HG02623 (cell line): ENCODE results near the gene C2CD3.
"Not testable (repeated sequence)": the region's sequence is repeated elsewhere in the genome, so short reads cannot be mapped to it uniquely, and the experiment has no call there.

Experiments
- ATAC-seq: cut with Tn5 transposase; IDR thresholded peaks from one replicate; pipeline ENCODE4 v1.9.1; 2021; ENCODE audit warnings: moderate library complexity; ENCODE audit not compliant: unreplicated experiment

C2CD3 gene

DNA sequence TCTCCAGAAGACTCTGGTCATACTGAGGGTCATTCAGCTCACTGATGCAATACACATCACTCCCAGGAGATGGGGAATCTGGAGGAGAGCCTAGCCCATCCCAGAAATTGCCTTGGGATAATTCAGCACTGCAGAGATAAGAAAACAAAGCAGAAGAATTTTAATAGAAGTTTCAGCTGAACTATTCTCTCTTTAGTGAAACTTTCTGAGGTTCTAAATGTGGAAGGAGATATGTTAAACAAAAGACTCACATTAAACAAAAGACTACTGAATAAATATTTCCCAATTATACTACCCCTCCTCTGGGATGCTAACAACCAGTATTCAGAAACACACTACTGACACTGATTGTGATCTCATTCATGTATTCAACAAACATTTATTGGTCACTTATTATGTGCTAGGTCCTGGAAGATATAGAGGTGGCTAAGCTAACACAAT lies 47.8 kb downstream of the C2CD3 start:
- no peak for ATAC-seq

DNA sequence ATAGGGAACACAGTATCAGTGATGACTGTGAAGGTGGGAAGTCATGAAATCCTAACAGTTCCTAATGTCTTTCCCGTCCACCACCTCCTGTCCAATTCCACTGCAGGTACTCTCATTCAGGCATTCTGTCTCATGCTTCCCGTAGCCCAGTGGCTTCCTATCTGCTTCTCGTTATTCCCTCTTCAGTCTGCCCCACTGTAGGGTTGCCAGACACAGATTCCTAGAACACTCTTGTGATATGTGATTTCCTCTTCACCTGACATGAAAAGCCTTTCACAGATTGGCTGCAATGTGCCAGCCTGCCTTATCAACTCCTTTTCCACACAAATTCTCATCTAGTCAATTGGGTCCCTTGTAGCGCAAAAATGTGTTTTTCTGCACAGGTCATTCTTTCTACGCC lies 49.0 kb downstream of the C2CD3 start:
- ATAC-seq: no peak

- not testable (repeated sequence) for ATAC-seq
Observed at GRCh38 chr11:74120260-74121035, 50.4 kb downstream of the C2CD3 start.

GRCh38 chr11:74116719-74117118 lies 54.1 kb downstream of the C2CD3 start:
- ATAC-seq: no peak

DNA sequence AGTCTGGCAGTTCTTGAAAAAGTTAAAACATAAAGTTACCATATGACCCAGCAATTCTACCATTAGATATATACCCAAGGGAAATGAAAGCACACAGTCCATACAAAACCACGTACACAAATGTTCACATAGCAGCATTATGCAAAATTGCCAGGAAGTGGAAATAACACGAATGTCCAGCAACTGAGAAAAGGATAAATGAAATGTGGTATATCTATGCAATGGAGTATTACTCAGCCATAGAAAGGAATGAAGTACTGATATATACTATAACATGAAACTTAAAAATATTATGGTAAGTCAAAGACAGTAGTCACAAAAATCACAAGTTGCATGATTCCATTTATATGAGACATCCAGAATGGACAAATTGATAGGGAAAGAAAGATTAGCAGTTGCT lies 57.9 kb downstream of the C2CD3 start:
- ATAC-seq: no peak

DNA sequence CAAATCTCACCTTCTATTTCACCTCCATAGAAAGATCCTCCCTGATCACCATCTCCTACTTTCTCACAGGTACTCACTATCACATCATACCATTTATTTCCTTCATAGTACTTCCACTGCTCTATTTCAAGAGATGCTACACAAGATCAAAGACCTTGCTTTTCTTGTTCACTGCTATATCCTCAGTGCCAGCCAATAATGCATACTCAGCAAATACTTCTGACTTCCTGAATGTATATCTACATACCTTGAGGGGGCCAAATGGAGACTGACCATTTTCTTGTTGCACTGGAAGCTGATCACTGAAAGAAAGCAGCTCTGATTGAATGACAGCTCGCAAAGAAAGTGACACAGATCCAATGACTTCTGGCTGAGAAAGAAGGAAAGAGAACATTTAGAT lies 64.7 kb downstream of the C2CD3 start:
- ATAC-seq: no peak

- no peak for ATAC-seq
Observed at GRCh38 chr11:74102321-74102720, 68.5 kb downstream of the C2CD3 start.

- ATAC-seq: no peak
Observed at GRCh38 chr11:74100735-74101134, 70.1 kb downstream of the C2CD3 start.

GRCh38 chr11:74100231-74100630 lies 70.6 kb downstream of the C2CD3 start:
- ATAC-seq: no peak

DNA sequence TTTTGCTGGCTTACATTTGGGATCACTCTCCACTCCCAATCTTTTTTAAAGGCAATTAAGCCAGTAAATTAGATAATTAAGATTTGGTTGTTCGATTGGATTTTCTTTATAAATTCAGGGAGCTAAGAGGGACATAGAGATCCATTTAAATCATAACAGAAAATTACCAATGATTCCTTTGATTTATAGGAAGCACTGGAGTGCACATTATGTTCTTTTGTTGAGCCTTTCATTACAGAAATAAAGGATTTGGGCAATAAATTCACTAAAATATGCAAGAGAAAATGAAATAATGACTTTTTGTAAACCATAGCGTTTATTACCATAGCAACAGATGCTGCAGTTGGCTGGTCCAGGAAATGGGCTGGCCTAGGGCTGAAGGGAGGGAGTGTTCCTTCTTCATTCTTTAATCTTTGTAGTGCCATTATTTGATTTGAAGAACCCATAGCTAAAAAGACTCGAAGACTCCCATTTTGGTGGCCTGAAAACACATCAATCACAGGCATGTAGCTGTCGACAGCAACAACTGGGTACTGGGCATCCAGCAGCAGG lies 73.0 kb downstream of the C2CD3 start:
- ATAC-seq: no peak

GRCh38 chr11:74094393-74094792 lies 76.4 kb downstream of the C2CD3 start:
- no peak for ATAC-seq

- ATAC-seq: no peak
Observed at GRCh38 chr11:74092425-74092824, 78.4 kb downstream of the C2CD3 start.

DNA sequence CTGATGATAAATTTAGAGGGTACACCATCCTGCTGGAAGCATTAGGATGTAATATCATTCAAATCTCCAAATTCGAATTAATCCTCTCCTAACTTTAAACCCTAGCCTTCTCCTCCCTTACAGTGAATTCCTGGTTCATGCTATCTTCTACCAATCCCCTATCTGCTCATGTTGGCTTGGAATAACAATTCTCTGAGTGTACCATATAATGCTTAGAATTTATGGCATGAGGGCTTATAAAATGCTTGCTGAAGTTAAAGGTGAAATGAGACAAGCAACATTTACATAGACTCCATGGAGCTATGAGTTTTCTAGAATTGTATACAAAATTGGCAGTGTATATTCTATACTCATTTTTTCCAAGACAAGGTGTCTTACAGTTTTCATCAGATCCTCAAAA lies 79.3 kb downstream of the C2CD3 start:
- no peak for ATAC-seq

GRCh38 chr11:74090701-74091100 lies 80.1 kb downstream of the C2CD3 start:
- ATAC-seq: no peak

GRCh38 chr11:74086242-74086884 lies 84.4 kb downstream of the C2CD3 start:
- no peak for ATAC-seq

- ATAC-seq: no peak
Observed at GRCh38 chr11:74085542-74085892, 85.3 kb downstream of the C2CD3 start.

DNA sequence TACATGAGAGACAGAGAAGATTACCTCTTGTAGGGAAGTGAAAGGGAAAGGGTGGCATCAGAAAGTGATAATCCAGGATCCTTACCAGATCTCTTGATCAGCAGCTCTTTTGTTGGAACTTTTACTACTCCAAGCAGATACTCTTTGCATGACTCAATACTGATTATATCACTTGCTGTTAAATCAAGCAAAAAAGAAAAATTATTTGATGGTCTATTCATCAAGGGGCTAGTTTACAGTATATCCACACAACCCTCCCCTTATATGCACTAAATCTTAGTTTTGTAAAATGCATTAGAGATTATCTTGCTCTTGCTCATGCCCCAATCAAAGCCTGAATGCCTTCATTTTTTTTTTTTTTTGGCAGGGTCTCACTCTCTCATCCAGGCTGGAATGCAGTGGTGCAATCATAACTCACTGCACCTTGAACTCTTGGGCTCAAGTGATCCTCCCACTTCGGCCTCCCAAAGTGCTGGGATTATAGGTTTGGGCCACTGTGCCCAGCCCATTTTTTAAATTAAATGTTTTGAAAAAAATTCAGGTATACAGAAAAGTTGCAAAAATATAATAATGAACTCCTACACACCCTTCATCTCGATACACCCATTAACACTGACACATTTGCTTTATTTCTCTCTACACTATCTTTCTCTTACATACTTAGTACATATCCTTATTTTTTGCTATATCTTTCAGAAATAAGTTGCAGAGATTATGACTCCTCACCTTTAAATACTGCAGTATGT lies 85.8 kb downstream of the C2CD3 start:
- ATAC-seq: no peak

- not testable (repeated sequence) for ATAC-seq
Observed at GRCh38 chr11:74083927-74084326, 86.9 kb downstream of the C2CD3 start.

GRCh38 chr11:74081428-74081827 lies 89.4 kb downstream of the C2CD3 start:
- ATAC-seq: no peak

- no peak for ATAC-seq
Observed at GRCh38 chr11:74077193-74077592, 93.6 kb downstream of the C2CD3 start.

- no peak for ATAC-seq
Observed at GRCh38 chr11:74072721-74073120, 98.1 kb downstream of the C2CD3 start.

DNA sequence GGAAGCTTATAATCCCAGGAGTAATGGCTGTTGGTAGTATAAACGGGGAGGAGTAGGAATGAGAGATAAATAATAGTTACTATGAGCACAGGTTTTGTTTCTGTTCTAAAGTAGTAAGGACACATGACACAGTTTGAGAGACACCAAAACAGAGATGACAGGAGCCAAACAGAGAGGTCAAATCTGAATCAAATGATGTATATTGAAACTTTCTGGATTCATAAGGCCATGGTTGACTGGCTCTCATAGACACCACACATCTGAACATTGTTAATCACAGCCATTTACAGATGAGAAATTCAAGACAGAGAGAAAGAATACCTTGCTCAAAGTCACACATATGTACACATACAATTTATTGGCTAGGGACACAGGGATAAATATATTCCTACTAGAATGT lies 98.5 kb downstream of the C2CD3 start:
- ATAC-seq: no peak
